ENCODE data around the gene CACNG8. TPM values are rescaled to one million over a fixed set of nuclear protein-coding genes. Genes with fewer than 3 reads are reported as not detected.

The CACNG8 gene
- total and polyA plus RNA-seq, 8 donors: under 0.01 to 0.45 (median 0.01) TPM; not detected in 4

- no peak overlapping the region for H3K4me3 ChIP-seq
- no peak overlapping the region for H3K27ac ChIP-seq
- no peak for TF ChIP-seq CTCF (IDR thresholded peaks at IDR 0.05)
- no peak for TF ChIP-seq EP300 (IDR thresholded peaks at IDR 0.05)
- no peak for TF ChIP-seq POLR2A (IDR thresholded peaks at IDR 0.05)
- no peak for TF ChIP-seq POLR2AphosphoS5 (IDR thresholded peaks at IDR 0.05)
- DNase-seq: no peak
- peaks cover 0 to 9% (median 3%) of the 10 kb centered on the region in 4 donors for H3K9me3 ChIP-seq
- H3K4me1 ChIP-seq: no peaks in the 10 kb centered on the region
- peaks cover 0 to 88% (median 17%) of the 10 kb centered on the region in 3 donors for H3K27me3 ChIP-seq
- no peaks in the 10 kb centered on the region for H3K36me3 ChIP-seq
- WGBS, 5 donors: 76 to 85% (median 82%) methylated on average over 9 of the region's 9 CpGs
- intact Hi-C loops (cut with DNase I; ENCODE audit: low total_unique reads): no loop called here
These were observed 10.8 kb upstream of the CACNG8 start for GRCh38 chr19:53951947-53952346.

GRCh38 chr19:53953383-53953782 is 9.4 kb upstream of the CACNG8 start:
- intact Hi-C loops (cut with DNase I; ENCODE audit: low total_unique reads): no loop called here
- peaks cover 0 to 9% (median 3%) of the 10 kb centered on the region in 4 donors for H3K9me3 ChIP-seq
- DNase-seq: no peak
- no peak for TF ChIP-seq POLR2AphosphoS5 (IDR thresholded peaks at IDR 0.05)
- no peak for TF ChIP-seq EP300 (IDR thresholded peaks at IDR 0.05)
- no peak for TF ChIP-seq CTCF (IDR thresholded peaks at IDR 0.05)
- no peak for TF ChIP-seq POLR2A (IDR thresholded peaks at IDR 0.05)
- H3K36me3 ChIP-seq: no peaks in the 10 kb centered on the region
- 75 to 90% (median 88%) methylated on average over 8 of the region's 8 CpGs for WGBS, 5 donors
- H3K27me3 ChIP-seq: peaks cover 0 to 88% (median 25%) of the 10 kb centered on the region in 3 donors
- no peaks in the 10 kb centered on the region for H3K4me1 ChIP-seq
- H3K4me3 ChIP-seq: no peak overlapping the region
- no peak overlapping the region for H3K27ac ChIP-seq

GRCh38 chr19:53957448-53958167 is 5.1 kb upstream of the CACNG8 start:
- Histone ChIP-seq H3K9me3 (peaks cover 0 to 9% (median 3%) of the 10 kb centered on the region in 4 donors), H3K27ac (no peak overlapping the region), H3K4me3 (no peak overlapping the region), H3K36me3 (no peaks in the 10 kb centered on the region), H3K4me1 (no peaks in the 10 kb centered on the region), H3K27me3 (peaks cover 18 to 95% (median 57%) of the 10 kb centered on the region in 3 donors)
- TF ChIP-seq CTCF (IDR thresholded peaks at IDR 0.05) (no peak), POLR2A (IDR thresholded peaks at IDR 0.05) (no peak), EP300 (IDR thresholded peaks at IDR 0.05) (no peak), POLR2AphosphoS5 (IDR thresholded peaks at IDR 0.05) (no peak)
- WGBS, 5 donors: 3 to 6% (median 4%) methylated on average over 15 of the region's 15 CpGs
- intact Hi-C loops (cut with DNase I; ENCODE audit: low total_unique reads): no loop called here
- DNase-seq: no peak

GRCh38 chr19:53958168-53958571 is 4.6 kb upstream of the CACNG8 start:
- H3K36me3 ChIP-seq: no peaks in the 10 kb centered on the region
- peaks cover 0 to 9% (median 3%) of the 10 kb centered on the region in 4 donors for H3K9me3 ChIP-seq
- H3K4me1 ChIP-seq: peaks cover 0 to 5% (median 2%) of the 10 kb centered on the region in 4 donors
- H3K27ac ChIP-seq: no peak overlapping the region
- DNase-seq: peak in 1 of 2 donors; percentile 47
- H3K4me3 ChIP-seq: no peak overlapping the region
- WGBS, 5 donors: 1 to 5% (median 3%) methylated on average over 8 to 14 of the region's 14 CpGs
- TF ChIP-seq CTCF (IDR thresholded peaks at IDR 0.05) (no peak), POLR2A (IDR thresholded peaks at IDR 0.05) (no peak), POLR2AphosphoS5 (IDR thresholded peaks at IDR 0.05) (no peak), EP300 (IDR thresholded peaks at IDR 0.05) (no peak)
- intact Hi-C loops (cut with DNase I; ENCODE audit: low total_unique reads): no loop called here
- peaks cover 22 to 95% (median 63%) of the 10 kb centered on the region in 3 donors for H3K27me3 ChIP-seq

All from stomach (tissue), 9 donors.